GM21528 (cell line): Measurements from ENCODE around the gene PPT2.

ENCODE experiments used
- ATAC-seq: cut with Tn5 transposase; IDR thresholded peaks from one replicate; pipeline ENCODE4 v1.9.1; 2021; ENCODE audit warnings: mild to moderate bottlenecking, moderate library complexity; ENCODE audit not compliant: unreplicated experiment, low FRiP score

The PPT2 gene

DNA sequence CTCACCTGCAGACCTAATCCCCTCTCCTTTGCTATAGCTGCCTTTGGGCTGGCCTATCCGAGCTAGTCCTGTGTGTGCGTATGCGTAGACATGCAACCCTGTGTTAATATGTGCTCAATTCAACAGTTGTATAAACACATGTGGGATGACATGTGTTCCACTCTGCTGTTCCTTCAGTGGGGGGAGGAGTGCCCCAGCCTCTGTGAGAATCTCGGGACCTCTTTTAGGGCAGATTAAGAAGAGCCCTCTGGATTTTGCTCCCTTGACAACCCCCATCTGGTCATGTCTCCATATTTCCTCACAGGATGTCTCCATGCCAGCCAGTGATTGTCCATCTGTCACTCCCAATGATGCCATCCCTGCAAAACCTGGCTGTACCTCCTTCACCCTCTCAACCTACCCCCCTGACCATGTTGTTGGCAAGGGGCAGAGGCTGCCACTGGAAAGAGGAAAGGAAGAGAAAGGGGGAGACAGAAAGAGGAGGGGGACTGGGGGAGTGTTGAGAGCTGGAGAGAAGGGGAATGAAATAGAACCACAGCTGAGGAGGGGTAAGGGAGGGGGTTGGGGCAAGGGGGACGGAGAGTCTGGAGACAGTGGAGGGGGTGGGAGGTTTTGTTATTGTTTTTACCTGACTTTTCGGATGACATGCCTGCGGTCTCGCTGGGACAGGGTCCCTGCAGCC is 2.6 kb upstream of the PPT2 start:
- no peak for ATAC-seq

DNA sequence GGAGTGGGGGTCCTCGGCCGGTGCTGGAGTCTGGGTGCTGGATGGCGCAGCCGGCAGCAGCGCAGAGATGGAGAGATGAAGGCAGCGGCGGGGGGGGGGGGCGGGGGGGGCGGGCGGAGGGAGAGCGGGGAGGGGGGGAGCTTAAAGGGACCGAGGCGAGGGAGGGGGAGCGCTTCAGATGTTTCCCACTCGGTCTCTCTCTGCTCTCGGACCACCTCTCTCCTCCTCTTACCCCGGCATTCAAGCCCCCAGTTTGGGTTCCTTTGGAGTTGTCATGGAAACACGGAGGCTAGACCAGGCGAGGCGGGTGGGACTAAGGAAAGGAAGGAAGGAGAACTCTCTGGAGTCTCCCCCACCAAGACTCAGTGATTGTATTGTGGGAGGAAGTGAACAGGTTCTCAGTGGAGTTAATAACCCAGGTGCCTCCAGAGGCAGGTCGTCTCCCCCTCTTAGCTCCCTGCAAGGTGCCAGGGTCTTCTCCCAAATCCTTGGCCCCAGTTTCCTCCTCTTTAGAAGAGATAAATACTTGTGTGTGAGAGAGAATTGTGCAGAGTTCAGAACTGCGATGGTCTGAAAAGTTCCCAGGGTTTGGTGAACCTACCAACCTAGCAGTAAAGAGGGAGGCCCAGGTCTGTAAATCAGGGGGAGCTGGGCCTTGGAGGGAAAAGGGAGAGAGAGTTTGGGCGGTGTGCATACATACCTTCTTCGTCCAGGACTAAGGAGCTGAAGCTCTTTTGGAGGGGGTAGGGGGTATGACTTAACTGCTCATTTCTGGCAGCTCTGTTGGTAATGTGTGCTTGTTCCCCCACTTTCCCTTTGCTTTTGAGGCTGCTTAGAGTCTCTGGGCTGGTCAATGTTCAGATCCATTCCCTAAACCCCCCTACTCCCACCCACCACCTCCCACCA is 1.8 kb upstream of the PPT2 start, which contains the start of gene PRRT1:
PRRT1 (minus strand) TSS at position 77 of the 906 bp plus-strand sequence. CDS start 112 bp downstream, outside the sequence.
- ATAC-seq, result no peak

DNA sequence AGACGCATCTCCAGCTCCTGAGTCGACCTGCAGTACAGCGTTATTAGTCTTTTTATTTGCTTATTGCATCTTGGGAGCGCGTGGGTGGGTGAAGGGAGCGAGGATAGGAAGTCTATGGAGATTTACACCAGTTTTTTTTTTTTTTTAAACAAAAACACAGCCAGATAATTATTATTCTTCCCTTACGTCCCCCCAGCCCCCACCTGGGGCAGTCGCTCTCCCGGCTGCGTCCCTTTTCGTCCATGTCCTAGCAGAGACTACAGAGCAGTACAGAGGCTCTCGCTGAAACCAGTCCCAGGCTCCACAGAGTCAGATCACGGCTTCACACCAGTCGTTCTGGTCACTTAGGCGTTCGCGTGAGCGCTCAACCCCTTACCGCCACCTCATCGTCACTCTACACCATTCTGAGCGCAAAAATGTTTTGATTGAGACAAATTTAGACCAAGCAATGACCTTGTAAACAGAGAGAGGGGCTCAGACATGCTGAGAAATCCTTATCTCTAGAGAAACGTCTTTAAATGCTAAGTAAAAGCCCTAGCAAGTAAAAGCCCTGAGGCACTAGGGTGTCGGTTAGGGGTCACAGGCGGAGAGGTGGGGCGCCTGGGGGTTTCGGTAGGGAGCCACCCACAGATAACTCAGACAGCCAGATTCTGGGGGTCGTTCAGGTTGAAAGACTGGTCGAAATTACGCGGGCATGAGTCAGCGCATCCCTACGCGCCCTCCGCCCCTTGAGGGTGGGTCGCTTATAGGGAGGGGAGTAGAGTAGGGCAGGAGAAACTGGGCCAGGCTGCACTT is 975 bp upstream of the PPT2 start:
- ATAC-seq, result no peak

DNA sequence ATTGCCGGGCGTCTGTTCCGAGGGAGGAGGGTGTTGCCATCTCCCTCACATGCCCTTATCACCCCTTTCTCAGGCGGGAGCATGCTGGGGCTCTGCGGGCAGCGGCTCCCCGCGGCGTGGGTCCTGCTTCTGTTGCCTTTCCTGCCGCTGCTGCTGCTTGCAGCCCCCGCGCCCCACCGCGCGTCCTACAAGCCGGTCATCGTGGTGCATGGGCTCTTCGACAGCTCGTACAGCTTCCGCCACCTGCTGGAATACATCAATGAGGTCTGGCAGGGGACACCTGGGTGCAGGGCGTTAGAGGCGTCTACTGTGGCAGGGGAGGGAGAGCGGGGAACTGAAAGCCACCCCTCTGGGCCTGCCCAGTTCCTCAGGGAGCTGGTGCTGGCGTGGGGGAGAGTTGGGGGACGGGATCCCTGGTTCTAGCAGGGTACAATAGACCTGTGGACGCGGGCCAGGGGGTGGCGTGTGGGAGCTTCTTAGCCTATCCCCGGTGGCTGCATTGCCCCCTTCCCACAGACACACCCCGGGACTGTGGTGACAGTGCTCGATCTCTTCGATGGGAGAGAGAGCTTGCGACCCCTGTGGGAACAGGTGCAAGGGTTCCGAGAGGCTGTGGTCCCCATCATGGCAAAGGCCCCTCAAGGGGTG is 697 bp downstream of the PPT2 start:
- ATAC-seq, result no peak

DNA sequence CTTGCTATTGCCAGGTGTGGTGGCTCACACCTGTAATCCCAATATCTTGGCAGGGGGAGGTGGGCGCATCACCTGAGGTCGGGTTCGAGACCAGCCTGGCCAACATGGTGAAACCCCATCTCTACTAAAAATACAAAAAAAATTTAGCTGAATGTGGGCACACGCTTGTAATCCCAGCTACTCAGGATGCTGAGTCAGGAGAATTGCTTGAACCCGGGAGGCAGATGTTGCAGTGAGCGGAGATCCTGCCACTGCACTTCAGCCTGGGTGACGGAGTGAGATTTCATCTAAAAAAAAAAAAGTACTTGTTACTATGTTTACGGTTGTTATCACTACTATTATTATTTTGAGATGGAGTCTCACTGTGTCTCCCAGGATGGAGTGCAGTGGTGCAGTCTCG is 3.0 kb downstream of the PPT2 start:
- no peak for ATAC-seq

DNA sequence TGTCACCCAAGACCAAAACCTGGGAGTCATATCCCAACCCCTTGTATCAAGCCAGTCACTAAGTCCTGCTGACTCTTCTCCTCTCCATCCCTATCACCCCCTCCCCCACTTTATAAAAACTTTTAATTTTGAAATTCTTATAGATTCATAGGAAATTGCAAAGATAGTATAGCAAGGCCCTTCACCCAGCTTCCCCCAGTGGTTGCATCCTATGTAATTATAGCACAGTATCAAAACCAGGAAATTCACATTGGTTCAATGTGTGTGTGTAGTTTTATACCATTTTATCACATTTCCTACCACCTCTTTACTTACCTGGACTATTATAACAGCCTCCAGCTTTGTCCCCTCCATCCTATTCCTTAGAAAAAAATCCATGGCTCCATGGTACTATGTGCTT is 4.1 kb downstream of the PPT2 start:
- ATAC-seq, result no peak

DNA sequence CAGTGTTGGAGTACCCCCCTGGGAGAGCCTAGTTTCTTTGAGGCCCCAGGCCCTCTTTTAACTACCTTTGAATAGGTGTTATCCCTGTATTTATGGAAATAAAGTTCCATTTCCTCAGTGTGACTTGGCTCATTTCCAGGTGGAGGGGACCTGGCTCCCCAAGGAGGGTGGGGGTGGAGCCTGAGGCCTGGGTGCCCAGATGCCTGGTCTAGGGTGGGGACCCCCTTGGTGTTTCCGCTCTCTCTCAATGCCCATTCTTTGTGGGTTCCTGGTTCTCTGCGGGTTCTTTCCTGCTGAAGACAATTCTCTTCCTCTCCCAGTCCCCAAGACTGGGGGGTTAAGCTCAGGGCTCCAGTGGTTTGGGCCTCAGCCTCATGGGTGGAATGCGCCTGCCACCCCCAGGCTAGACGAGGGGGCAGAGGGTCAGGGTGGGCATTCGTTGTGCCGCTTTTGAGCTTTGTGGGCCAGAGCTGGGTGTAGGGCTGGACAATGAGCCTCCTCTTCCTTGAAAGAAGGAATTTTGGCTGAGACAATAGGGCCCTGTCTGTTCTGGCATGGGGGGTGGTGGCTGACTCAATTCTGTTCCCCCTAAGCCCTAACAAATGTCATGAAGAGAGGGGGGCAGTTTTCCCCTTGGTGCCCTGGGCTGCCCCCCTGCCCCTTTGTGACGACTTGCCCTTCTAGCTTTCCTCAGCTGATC is 9.8 kb downstream of the PPT2 start:
- ATAC-seq, result no peak

DNA sequence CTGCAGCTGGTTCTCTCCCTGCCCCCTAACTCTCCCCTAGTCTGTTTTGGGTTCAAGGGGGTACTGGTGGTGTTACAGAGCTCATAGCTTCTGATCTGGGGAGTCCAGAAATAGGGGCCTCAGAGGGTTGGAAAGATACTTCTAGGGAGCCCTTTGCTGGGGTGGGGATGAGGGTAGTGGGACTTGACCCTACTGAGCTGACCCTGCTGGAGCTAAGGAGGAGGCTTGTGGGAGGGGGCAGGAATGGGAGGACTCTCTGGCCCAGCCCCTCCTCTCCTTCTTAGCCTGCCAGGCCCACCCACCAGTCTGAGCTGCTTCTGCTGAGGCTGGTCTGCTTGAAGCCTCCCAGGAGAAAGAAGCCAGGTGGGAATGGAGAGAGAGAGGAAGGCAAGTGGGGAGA is 10.4 kb downstream of the PPT2 start, which contains the start of gene EGFL8:
EGFL8 (plus strand) TSS at position 301 of the 400 bp plus-strand sequence. CDS start 1,571 bp downstream, outside the sequence.
- no peak for ATAC-seq

DNA sequence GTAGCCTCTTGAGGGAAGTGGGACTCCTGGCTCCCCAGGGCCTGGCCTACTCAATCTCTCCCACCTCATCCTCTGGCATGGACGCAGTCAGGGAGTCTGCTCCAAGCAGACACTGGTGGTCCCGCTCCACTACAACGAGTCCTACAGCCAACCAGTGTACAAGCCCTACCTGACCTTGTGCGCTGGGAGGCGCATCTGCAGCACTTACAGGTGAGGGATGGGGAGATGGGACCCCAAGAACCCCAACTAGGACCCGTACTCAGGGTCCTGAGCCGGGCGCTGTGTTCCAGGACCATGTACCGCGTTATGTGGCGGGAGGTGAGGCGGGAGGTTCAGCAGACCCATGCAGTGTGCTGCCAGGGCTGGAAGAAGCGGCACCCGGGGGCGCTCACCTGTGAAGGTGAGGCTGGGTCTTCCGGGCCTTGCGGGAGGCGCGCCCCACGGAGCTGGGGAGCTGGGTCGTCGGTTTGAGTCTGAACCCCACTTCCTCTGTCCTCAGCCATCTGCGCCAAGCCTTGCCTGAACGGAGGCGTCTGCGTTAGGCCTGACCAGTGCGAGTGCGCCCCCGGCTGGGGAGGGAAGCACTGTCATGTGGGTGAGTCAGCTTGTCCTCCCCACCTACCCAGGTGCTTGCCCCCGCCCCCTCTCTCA is 12.6 kb downstream of the PPT2 start:
- ATAC-seq, result no peak

DNA sequence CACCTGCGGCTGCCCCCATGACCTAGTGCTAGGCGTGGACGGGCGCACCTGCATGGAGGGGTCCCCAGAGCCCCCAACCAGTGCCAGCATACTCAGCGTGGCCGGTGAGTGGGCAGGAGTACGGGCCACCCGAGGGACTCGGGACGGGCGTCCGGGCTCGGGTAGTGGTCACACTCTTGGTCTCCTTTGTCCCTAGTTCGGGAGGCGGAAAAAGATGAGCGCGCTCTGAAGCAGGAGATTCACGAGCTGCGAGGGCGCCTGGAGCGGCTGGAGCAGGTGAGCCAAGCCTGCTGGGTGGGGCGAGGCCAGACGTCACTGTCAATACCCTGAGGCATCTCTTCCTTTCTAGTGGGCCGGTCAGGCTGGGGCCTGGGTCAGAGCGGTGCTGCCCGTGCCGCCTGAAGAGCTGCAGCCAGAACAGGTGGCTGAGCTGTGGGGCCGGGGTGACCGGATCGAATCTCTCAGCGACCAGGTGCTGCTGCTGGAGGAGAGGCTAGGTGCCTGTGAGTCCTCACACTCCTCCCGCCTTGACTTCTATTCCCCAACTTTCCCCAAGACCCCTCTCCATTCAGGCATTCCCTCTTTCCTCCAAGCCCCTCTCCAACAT is 13.3 kb downstream of the PPT2 start:
- ATAC-seq, result no peak

DNA sequence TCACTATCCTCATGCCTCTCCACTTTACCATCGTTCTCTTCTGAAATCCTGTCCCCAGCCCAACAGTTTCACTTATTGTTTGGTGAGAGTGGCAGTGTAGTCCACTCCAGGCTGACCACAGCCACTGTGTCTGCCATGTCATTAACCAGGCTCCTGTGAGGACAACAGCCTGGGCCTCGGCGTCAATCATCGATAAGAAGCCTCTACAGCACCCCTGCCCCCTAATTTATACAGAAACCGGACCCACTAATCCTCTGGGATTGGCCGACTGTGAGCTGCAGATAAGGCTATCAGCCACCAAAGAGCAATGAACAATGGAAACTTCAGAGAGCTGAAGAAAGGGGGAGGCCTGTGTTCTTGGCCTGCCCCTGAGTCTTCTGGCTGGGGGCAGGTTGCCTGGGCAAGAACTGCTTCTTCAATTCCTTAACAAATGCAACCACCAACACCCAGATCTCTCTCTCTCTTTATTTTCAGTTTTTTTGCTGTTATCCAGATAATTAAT is 13.9 kb downstream of the PPT2 start:
- no peak for ATAC-seq

DNA sequence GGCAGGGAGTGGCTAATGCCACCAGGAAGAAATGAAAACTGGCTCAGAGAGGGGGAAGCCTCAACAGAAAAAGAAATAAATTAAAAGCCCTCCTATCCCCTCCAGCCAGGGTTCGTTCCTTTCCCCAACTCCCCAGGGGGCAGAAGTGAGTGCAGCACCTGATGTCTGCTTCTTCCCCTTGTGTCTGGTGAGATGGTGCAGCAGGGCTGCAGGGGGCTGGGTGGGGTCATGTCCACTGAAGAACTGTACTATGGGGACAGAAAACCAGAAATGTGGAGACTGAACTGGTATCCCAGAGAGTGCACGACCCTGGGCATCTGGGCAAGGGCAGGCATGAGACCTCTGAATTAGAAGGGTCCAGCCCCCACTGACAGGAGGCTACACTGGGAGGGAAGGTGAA is 14.4 kb downstream of the PPT2 start:
- ATAC-seq, result no peak

DNA sequence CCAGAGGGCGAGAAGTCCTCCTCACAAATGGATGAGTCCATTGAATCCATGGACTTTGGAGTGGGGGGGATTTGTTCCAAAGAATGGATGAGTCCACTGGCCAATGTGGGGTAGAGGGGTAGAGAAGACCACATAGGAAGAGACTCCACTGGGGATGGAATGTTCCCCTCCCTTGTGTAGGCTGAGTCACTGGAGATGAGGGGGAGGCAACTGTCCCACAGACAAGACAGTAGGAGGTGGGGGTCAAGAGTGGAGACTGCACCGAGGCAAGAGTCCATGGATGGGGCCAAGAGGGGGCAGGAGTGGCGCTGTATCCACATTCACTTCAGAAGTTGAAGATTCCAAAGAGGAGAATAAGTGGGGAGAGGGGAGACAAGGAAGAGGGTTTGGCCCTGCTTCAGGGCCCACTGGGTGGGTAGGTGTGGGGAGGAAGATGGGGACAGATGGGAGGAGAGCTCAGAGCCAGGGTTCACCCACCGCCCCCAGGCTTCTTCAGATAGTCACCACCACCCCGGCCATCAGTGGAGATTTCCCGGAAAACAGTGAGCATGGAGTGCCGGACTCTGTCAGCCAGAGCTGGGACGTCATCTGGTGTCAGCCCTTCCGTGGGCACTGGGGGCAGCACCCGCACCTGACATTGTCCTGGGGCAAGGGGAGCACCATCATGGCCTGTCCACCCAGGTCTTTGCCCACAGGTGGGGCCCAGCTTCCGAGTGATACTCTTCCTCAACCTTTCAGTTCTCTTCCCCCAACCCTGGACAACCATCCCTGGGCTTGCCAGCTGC is 15.1 kb downstream of the PPT2 start:
- no peak for ATAC-seq

DNA sequence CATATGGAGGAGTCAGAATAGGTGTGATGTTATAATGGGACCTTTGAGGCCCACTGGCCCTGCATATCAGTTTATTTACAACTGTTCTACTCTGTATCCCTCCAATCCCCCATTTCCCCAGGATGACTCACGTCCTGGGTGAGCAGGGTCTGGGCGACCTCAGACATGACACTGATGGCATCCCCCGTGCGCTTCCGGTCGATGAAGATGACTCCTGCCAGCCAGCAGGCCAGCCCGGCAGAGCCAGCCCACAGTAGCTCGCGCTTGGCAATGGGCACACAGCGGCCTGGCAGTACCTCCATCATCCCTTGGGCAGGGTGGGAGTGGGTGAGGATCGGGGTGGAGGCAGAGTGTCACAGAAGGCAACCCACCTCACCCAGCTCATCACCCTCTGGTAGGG is 16.4 kb downstream of the PPT2 start:
- no peak for ATAC-seq

DNA sequence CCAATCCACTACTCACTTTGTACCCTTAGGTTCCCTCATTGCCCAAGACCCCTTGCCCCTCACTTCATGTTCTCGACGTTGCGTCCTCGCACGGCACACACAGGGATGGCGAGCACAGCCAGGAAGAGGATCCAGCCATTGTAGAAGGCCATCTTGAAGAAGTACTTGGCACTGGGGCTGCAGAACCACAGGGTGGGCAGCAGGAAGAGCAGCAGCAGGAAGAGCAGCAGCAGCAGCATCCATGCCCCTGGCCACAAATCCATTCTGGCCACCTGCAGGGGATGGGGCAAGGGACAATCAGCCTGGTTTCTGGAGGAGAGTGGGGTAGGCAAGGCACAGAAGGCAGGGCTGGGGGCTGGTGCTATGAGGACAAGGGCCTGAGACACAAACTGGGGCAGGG is 17.3 kb downstream of the PPT2 start:
- ATAC-seq, result no peak

DNA sequence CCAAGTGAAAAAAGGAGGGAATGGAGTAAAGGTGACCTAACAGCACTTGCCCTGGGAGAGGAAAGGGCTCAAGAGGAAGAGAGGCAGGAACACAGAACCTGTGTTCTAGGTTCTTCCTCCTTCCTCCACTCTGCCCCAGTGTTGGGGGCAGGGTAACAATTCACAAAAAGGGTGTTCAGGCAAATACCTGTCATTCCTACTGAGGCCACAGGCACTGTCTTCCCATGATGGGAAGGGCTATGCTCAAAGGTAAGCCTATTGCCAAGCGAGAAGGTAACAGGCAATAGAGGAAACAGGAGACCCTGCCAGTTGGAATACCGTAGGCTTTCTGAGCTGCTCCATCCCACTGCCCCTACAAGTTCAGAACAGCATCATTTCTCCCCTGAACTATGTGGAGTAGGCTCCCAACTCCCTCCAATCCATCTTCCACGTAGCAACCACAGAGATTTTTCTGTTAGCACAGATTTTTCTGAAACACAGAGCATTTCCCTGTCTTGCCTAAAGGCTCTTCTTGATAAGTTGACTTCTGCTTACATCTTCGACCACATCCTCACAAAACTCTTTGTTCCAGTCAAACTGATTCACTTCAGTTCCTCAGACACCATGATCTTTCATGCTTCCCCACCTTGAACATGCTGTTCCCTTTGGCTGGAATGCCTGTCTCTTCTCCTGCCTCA is 19.2 kb downstream of the PPT2 start:
- ATAC-seq, result no peak

DNA sequence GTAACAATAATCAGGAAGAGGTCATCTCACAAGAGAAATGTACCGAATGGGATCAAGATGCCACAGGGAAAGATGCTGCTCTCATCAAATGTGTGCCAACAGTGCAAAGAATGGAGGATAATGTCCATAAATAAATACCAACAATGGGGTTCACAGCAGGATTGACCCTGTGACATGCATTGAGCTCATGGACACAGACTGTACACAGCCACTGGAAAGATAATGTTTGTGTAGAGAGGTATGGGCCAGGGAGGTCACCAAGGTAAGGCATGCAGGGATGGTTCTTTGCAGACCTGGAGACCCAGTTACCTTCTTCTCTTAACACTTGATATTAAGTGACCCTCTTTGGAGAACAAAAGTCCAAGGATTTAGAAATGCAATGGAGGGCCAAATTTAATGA is 20.5 kb downstream of the PPT2 start:
- no peak for ATAC-seq
